ENCODE measurements around the gene NEK1. TPM values are rescaled to one million over a fixed set of nuclear protein-coding genes. Genes with fewer than 3 reads are reported as not detected.
A peak's percentile ranks its signal among the peaks of the same experiment; 100 is the strongest.

Gene NEK1
- total RNA-seq, result 14.7 TPM

- H3K9me3 ChIP-seq, result no peaks in the 10 kb centered on the region
- no peak for TF ChIP-seq CTCF (IDR thresholded peaks at IDR 0.05)
- peak in 1 of 2 donors; percentile 83 for TF ChIP-seq POLR2A (IDR thresholded peaks at IDR 0.05)
- TF ChIP-seq POLR2AphosphoS5 (IDR thresholded peaks at IDR 0.05; ENCODE audit: insufficient read depth in 1 of 2, low read depth in 1 of 2), result peak in 1 of 2 donors; percentile 96
- peaks cover 11% of the 10 kb centered on the region for H3K4me1 ChIP-seq
- no peaks in the 10 kb centered on the region for H3K27me3 ChIP-seq
- intact Hi-C loops (cut with DNase I), result loop anchor here (5.0 kb wide), 1 partner anchor 415 kb away; the partner anchor contains the start of gene MFAP3L
- peaks cover 0 to 7% of the 10 kb centered on the region in 2 donors for H3K36me3 ChIP-seq
- peak within 1 kb of the TSS; percentile 98 for H3K27ac ChIP-seq
- H3K4me3 ChIP-seq, result peak within 1 kb of the TSS; percentile 91 to 92
- peak in 1 of 2 donors; percentile 90 for DNase-seq (ENCODE audit: extremely low spot score in 2 of 2)
These were observed at the start of gene NEK1 for GRCh38 chr4:169611991-169612870. NEK1 (minus strand) TSS chr4:169612583; CDS start chr4:169602630, 9,953 bp downstream.

- peaks cover 35% of the 10 kb centered on the region for H3K4me1 ChIP-seq
- H3K27ac ChIP-seq, result peak overlapping the region; percentile 25
- TF ChIP-seq POLR2A (IDR thresholded peaks at IDR 0.05) (no peak), POLR2AphosphoS5 (IDR thresholded peaks at IDR 0.05; ENCODE audit: insufficient read depth in 1 of 2, low read depth in 1 of 2) (no peak), CTCF (IDR thresholded peaks at IDR 0.05) (no peak)
- H3K27me3 ChIP-seq, result no peaks in the 10 kb centered on the region
- no peak for DNase-seq (ENCODE audit: extremely low spot score in 2 of 2)
- intact Hi-C loops (cut with DNase I), result no loop called here
- H3K9me3 ChIP-seq, result no peaks in the 10 kb centered on the region
- peaks cover 0 to 4% of the 10 kb centered on the region in 2 donors for H3K36me3 ChIP-seq
- H3K4me3 ChIP-seq, result no peak overlapping the region
These were observed 49.4 kb upstream of the NEK1 start for GRCh38 chr4:169661761-169662160.

- TF ChIP-seq POLR2AphosphoS5 (IDR thresholded peaks at IDR 0.05; ENCODE audit: insufficient read depth in 1 of 2, low read depth in 1 of 2), result no peak
- TF ChIP-seq POLR2A (IDR thresholded peaks at IDR 0.05), result no peak
- no peak for TF ChIP-seq CTCF (IDR thresholded peaks at IDR 0.05)
- no peaks in the 10 kb centered on the region for H3K36me3 ChIP-seq
- no peak for DNase-seq (ENCODE audit: extremely low spot score in 2 of 2)
- intact Hi-C loops (cut with DNase I), result no loop called here
- H3K4me3 ChIP-seq, result peak overlapping the region in 1 of 2 donors; percentile 43
- no peaks in the 10 kb centered on the region for H3K9me3 ChIP-seq
- peaks cover 35% of the 10 kb centered on the region for H3K4me1 ChIP-seq
- H3K27ac ChIP-seq, result peak overlapping the region; percentile 79
- no peaks in the 10 kb centered on the region for H3K27me3 ChIP-seq
These were observed 48.5 kb upstream of the NEK1 start for GRCh38 chr4:169660929-169661328.

GRCh38 chr4:169659716-169660670, 47.6 kb upstream of the NEK1 start:
- TF ChIP-seq POLR2A (IDR thresholded peaks at IDR 0.05) (no peak), CTCF (IDR thresholded peaks at IDR 0.05) (no peak), POLR2AphosphoS5 (IDR thresholded peaks at IDR 0.05; ENCODE audit: insufficient read depth in 1 of 2, low read depth in 1 of 2) (peak in 1 of 2 donors; percentile 95)
- H3K4me3 ChIP-seq, result peak overlapping the region; percentile 39 to 43
- no peaks in the 10 kb centered on the region for H3K36me3 ChIP-seq
- peaks cover 35% of the 10 kb centered on the region for H3K4me1 ChIP-seq
- intact Hi-C loops (cut with DNase I), result no loop called here
- peak overlapping the region; percentile 79 for H3K27ac ChIP-seq
- H3K27me3 ChIP-seq, result no peaks in the 10 kb centered on the region
- peak in 1 of 2 donors; percentile 96 for DNase-seq (ENCODE audit: extremely low spot score in 2 of 2)
- H3K9me3 ChIP-seq, result no peaks in the 10 kb centered on the region
